Measurements from ENCODE around the gene SGPP2. TPM values are rescaled to one million over a fixed set of nuclear protein-coding genes. Genes with fewer than 3 reads are reported as not detected.

SGPP2 gene
- total RNA-seq, 3 donors from 2014 or later: 0.32 to 8.8 (median 1.3) TPM

- Histone ChIP-seq H3K27ac (no peak overlapping the region), H3K4me3 (no peak overlapping the region), H3K27me3 (no peaks in the 10 kb centered on the region), H3K9me3 (no peaks in the 10 kb centered on the region), H3K4me1 (peaks cover 0 to 5% of the 10 kb centered on the region in 2 donors), H3K36me3 (no peaks in the 10 kb centered on the region)
- TF ChIP-seq CTCF (IDR thresholded peaks at IDR 0.05) (no peak), POLR2A (IDR thresholded peaks at IDR 0.05) (no peak), POLR2AphosphoS5 (IDR thresholded peaks at IDR 0.05) (no peak)
- DNase-seq (ENCODE audit: low spot score in 2 of 2): no peak
- intact Hi-C loops (cut with DNase I; ENCODE audit: low total_unique reads): no loop called here
Measured at GRCh38 chr2:222522082-222522481, 97.7 kb downstream of the SGPP2 start.

GRCh38 chr2:222523783-222524544 lies 99.6 kb downstream of the SGPP2 start:
- H3K36me3 ChIP-seq: no peaks in the 10 kb centered on the region
- no peak overlapping the region for H3K27ac ChIP-seq
- H3K9me3 ChIP-seq: no peaks in the 10 kb centered on the region
- intact Hi-C loops (cut with DNase I; ENCODE audit: low total_unique reads): no loop called here
- H3K4me1 ChIP-seq: peaks cover 0 to under 1% of the 10 kb centered on the region in 2 donors
- TF ChIP-seq POLR2A (IDR thresholded peaks at IDR 0.05): no peak
- no peak for TF ChIP-seq CTCF (IDR thresholded peaks at IDR 0.05)
- no peak for TF ChIP-seq POLR2AphosphoS5 (IDR thresholded peaks at IDR 0.05)
- DNase-seq (ENCODE audit: low spot score in 2 of 2): no peak
- no peaks in the 10 kb centered on the region for H3K27me3 ChIP-seq
- H3K4me3 ChIP-seq: no peak overlapping the region

GRCh38 chr2:222525811-222526210 lies 101.5 kb downstream of the SGPP2 start:
- no peak overlapping the region for H3K4me3 ChIP-seq
- H3K27ac ChIP-seq: no peak overlapping the region
- DNase-seq (ENCODE audit: low spot score in 2 of 2): no peak
- intact Hi-C loops (cut with DNase I; ENCODE audit: low total_unique reads): no loop called here
- TF ChIP-seq CTCF (IDR thresholded peaks at IDR 0.05) (no peak), POLR2AphosphoS5 (IDR thresholded peaks at IDR 0.05) (no peak), POLR2A (IDR thresholded peaks at IDR 0.05) (no peak)
- H3K36me3 ChIP-seq: no peaks in the 10 kb centered on the region
- H3K9me3 ChIP-seq: no peaks in the 10 kb centered on the region
- H3K27me3 ChIP-seq: no peaks in the 10 kb centered on the region
- H3K4me1 ChIP-seq: no peaks in the 10 kb centered on the region

GRCh38 chr2:222526480-222527277 lies 102.3 kb downstream of the SGPP2 start:
- Histone ChIP-seq H3K4me1 (no peaks in the 10 kb centered on the region), H3K27ac (no peak overlapping the region), H3K4me3 (no peak overlapping the region), H3K27me3 (no peaks in the 10 kb centered on the region), H3K9me3 (no peaks in the 10 kb centered on the region), H3K36me3 (no peaks in the 10 kb centered on the region)
- TF ChIP-seq CTCF (IDR thresholded peaks at IDR 0.05): no peak
- no peak for TF ChIP-seq POLR2A (IDR thresholded peaks at IDR 0.05)
- no peak for TF ChIP-seq POLR2AphosphoS5 (IDR thresholded peaks at IDR 0.05)
- intact Hi-C loops (cut with DNase I; ENCODE audit: low total_unique reads): no loop called here
- DNase-seq (ENCODE audit: low spot score in 2 of 2): no peak

- Histone ChIP-seq H3K27me3 (no peaks in the 10 kb centered on the region), H3K27ac (no peak overlapping the region), H3K4me1 (no peaks in the 10 kb centered on the region), H3K36me3 (no peaks in the 10 kb centered on the region), H3K9me3 (no peaks in the 10 kb centered on the region), H3K4me3 (no peak overlapping the region)
- no peak for DNase-seq (ENCODE audit: low spot score in 2 of 2)
- TF ChIP-seq POLR2AphosphoS5 (IDR thresholded peaks at IDR 0.05): no peak
- TF ChIP-seq CTCF (IDR thresholded peaks at IDR 0.05): no peak
- intact Hi-C loops (cut with DNase I; ENCODE audit: low total_unique reads): no loop called here
Measured at GRCh38 chr2:222532315-222532714, 108.0 kb downstream of the SGPP2 start.
